AG09309 (cell line): Measurements from ENCODE around the gene GABRB1.

ENCODE experiments used
- DNase-seq: peaks from one replicate; pipeline ENCODE4 v3.0.0-alpha.2; 2010; ENCODE audit warnings: low read depth
- H3K4me3 ChIP-seq: 2 replicates; pipeline ENCODE4 v1.5.1; 2011; ENCODE audit warnings: mild to moderate bottlenecking, low read depth, low read length, moderate library complexity; ENCODE audit not compliant: control insufficient read depth
- CTCF ChIP-seq: IDR thresholded peaks from 2 replicates; pipeline ENCODE4 v1.5.1; 2011; ENCODE audit warnings: mild to moderate bottlenecking, low read depth, low read length, inconsistent platforms; ENCODE audit not compliant: insufficient read depth, control insufficient read depth; ENCODE audit errors: missing control alignments

The GABRB1 gene

GRCh38 chr4:47434931-47435330, 403.6 kb downstream of the GABRB1 start:
- TF ChIP-seq CTCF: no peak
- H3K4me3 ChIP-seq: no peak overlapping the region
- no peak for DNase-seq

GRCh38 chr4:47442980-47443379, 411.6 kb downstream of the GABRB1 start:
- TF ChIP-seq CTCF: no peak
- H3K4me3 ChIP-seq: no peak overlapping the region
- no peak for DNase-seq

- DNase-seq: no peak
- TF ChIP-seq CTCF: no peak
- no peak overlapping the region for H3K4me3 ChIP-seq
Measured at GRCh38 chr4:47444031-47444430, 412.7 kb downstream of the GABRB1 start.

GRCh38 chr4:47451657-47452056, 420.3 kb downstream of the GABRB1 start:
- DNase-seq: peak; percentile 23
- TF ChIP-seq CTCF: no peak
- H3K4me3 ChIP-seq: no peak overlapping the region

- no peak for DNase-seq
- H3K4me3 ChIP-seq: peak overlapping the region; percentile 95
Measured at GRCh38 chr4:47462799-47463234, 431.4 kb downstream of the GABRB1 start.

GRCh38 chr4:47463235-47463956, 432.0 kb downstream of the GABRB1 start, which contains the start of gene COMMD8:
COMMD8 (minus strand) TSS chr4:47463702; CDS start chr4:47463651, 51 bp downstream.
- TF ChIP-seq CTCF: peak; percentile 17
- peak within 1 kb of the TSS; percentile 95 for H3K4me3 ChIP-seq
- DNase-seq: peak; percentile 75

More at GRCh38 chr4:47462799-47463234, 431.4 kb downstream of the GABRB1 start:
- TF ChIP-seq CTCF: no peak
